Hematopoietic multipotent progenitor cell (in vitro differentiated cells): Measurements from ENCODE around the gene DCHS1. TPM values are rescaled to one million over a fixed set of nuclear protein-coding genes. Genes with fewer than 3 reads are reported as not detected.

Source experiments
- DNase-seq, 3 donors: peaks; one replicate each; pipeline ENCODE4 v3.0.0-alpha.2; 2011 to 2015; ENCODE audit warnings: low read depth in 2 of 3, low spot score in 2 of 3
- total RNA-seq: library from RNA; depleted of rRNA; stranded (reverse); fragments of >200 nt; gene quantifications from one replicate; pipeline ENCODE4 v1.2.3, GENCODE V29; 2012

The DCHS1 gene
- total RNA-seq, 1 donor, result 22.4 TPM

DNA sequence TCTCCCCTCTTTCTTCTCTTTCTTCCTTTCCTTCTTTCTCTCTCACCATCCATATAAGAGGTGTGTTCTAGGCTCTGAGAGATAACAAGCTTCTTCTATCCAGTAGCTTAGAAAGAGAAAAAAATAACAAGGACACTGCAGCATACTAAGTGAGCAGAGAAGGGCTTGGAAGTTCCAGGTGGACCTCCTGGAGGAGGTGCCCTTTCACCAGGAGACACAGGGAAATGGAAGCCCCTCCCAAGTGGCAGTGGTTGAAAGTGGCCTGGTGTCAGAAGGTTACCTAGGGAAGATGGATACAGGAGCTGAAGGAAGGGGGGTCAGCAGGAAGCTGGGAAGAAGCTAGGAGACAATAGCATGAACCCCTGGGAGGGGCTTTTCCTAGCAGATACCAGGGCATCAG is 5.5 kb downstream of the DCHS1 start:
- DNase-seq, result no peak

DNA sequence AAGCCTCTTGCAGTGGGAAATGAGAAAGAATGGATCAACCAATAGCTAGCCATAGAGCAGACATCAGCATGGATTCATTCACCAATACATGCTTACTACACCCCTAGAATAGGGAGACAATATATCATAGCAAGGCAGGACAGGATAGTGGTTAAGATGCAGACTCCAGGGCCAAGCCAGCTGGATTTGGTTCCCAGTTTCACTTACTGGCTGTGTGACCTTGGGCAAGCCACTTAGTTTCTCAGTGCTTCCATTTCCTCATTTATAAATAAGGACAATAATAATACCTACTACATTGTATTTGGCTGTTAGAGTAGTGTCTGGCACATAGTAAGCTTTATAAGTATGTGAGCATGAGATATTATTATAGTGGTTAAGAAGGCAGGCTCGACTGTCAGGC is 7.1 kb downstream of the DCHS1 start:
- DNase-seq, result no peak

DNA sequence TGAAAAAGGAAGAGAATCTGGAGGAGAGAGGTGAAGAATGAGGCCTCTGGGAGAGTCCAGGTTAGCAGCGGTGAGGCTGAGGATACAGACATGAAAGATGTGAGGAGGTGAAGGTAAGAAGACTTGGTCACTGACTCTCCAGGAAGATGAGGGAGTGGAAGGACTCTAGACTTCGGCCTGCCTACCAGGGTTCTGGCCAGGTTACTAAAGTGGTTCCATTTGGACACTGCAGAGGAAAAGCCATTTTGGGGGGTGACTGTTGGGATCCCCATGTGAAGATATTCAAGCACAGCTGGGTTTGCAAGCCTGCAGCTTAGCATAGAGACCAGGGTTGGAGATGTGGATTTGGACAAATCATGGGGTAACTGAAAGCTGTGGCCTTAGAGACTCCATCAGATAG is 7.8 kb downstream of the DCHS1 start:
- no peak for DNase-seq

DNA sequence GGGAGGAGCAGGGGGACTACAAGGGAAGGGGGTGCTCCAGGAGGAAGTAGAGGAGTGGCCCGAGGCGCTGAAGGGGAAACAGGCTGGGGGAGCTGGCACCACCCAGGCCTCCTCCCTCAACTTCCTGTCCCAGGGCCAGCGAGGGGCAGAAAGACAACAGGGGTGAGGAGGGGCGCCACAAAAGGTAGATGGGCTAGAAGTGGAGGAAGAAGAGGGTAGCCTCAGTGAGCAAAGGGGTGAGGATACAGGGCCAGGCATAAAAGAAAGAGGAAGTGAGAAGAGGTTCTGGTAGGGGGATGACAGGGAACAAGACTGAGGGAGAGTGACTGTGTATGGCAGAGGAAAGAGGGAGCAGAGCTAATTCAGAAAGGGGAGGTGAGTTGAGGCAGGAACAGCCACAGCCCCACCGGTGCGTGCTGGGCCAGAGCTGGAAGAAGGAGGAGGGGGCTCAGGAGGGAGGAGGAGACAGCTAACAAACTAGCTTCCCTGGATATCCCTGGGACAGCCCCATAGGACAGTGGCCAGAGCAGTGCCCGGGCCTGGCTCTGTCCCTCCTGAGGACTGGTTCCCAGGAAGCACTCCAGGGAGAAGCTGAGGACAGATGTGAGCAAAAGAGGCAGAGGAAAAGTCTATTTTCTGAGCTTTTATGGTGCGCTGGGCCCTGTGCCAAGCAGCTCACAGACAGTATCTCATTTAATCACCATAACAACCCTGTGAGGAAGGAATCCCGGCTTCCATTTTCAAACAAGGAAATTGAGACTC is 8.5 kb downstream of the DCHS1 start:
- peak in 2 of 3 donors; percentile 37 to 59 for DNase-seq

DNA sequence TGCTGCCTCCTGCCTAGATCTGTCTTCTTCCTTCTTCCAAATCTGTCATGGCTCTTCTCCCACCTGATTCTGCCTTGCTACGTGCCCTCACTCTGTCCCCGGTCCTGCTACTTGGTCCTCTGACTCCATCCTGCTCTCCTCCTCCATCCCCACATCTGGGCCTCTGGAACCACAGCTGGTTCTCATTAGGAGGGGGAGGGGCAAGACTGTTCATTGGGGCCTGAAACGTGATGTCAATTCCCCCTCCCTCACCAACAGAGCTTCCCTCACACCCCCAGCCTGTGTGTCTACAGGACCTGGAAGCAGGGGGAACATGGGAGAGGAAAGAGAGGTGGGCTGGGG is 9.1 kb downstream of the DCHS1 start:
- DNase-seq, result no peak

DNA sequence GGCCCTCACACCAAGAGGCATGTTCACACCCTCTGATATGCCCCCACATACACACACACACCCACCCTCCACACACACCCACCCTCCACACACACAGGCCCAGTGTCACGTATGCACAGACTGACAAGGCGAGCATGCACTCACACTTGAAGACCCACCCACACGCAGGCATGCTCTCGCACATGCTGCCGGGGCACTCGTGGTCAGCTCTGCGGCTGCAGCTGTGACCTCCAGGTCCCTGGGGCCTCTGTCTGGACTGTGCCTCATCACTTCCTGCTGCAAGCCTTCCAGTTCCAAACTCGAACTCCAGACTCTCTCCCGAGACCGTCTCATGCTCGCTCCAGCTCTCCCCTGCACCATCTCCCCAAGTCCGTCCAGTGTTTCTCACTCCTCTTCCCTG is 9.5 kb downstream of the DCHS1 start:
- no peak for DNase-seq

DNA sequence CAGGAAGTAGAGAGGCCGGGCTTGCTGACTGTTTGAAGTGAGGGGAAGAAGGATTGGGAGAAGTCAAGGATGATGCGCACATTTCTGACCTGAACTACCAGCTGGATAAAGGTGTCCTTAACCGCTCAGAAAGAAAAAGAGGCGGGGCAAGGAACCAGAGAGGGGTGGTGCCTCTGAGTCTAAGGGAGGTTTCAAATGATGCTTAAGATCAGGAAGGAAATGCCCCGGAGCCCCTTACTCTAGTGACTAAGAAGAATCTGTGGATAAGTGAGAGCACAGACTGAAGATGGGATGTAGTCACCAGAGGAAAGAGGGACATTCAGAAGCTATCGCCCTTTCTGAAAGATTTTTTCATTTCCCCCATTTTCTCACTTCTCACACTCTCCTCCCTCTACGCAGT is 12.7 kb downstream of the DCHS1 start:
- no peak for DNase-seq

DNA sequence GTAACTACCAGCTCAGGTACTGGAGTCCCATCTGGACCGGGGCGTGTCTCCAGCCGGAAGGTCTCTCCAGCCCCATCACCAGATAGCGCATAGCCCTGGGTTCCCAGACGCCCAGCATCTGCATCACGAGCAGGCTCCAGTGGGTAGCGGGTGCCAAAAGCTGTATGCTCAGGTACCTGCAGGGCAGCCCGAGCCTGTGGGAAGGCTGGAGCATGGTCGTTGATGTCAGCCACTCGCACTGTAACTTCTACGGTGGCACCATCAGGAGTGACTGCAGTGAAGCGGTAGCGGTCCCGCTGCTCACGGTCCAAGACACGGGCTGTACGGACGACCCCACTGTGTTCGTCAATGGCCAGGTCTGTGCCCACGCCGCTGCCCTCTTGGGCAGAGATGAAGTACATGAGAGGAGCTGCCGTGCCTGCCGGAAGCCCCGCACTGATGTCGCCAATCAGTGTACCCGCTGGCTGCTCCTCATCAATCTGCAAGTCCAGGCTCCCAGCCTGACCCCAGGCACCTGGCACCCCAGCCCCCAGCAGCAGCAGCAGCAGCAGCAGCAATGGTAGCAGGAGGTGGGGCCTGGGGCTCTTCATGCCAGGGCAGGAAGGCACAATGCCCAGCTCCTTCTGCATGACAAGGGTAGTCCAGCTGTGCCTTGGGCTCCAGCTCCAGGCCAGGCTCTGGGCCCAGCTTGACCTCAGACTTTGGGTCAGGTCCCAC is 14.5 kb downstream of the DCHS1 start:
- DNase-seq, result no peak

DNA sequence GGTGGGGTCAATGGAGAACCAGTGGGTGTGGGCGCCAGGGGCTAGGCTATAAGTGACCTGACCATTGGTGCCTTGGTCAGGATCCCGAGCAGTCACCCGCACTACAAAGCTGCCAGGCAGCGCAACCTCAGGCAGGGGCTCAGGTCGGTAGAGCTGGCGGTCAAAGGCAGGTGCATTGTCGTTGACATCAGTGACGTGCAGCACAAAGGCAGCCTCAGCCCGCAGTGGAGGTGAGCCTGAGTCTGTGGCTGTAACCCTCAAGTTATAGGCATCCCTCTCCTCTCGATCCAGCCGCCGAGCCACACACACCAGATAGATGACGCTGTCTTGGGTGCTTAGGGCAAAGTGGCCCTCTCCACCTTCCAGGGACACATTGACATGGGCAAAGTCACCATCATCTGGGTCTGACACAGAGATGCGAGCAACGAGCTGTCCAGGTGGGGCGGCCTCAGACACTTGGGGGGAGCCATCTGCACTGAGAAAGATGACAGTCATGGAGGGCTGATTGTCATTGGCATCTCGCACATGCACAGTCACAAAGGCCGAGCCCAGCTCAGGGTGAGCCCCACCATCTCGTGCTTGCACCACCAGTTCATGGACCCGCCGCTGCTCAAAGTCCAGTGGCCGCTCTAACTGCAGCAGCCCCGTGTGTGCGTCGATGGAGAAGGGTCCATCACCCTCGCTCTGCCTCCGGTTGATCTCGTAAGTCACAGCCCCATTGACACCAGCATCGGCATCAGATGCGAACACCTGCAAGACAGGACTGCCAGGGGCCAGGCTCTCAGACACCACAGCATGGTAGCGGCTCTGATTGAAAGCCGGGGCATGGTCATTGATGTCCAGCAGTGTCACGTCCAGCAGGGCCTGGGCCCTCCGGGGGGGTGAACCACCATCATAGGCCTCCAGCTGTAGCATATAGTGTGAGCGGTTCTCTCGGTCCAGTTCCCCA is 15.3 kb downstream of the DCHS1 start:
- DNase-seq, result no peak

DNA sequence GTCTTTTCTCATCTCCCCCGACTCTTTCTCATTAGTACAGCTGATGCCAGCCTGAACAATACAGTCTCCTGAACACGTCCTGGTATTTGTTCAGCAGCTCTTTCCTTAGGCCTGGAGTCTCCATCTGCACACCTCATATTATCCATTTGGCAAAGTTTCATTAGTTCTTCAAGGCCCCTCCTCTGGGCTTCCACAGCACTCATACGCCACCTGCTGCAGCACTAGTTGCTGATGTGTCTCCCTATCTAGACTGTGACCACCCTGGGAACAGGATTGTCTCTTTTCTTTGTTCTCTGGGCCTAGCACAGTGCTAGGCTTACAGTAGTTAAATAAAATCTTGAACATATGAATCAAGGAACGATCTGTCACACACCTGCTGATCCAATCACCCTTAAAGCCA is 17.2 kb downstream of the DCHS1 start:
- DNase-seq, result no peak

DNA sequence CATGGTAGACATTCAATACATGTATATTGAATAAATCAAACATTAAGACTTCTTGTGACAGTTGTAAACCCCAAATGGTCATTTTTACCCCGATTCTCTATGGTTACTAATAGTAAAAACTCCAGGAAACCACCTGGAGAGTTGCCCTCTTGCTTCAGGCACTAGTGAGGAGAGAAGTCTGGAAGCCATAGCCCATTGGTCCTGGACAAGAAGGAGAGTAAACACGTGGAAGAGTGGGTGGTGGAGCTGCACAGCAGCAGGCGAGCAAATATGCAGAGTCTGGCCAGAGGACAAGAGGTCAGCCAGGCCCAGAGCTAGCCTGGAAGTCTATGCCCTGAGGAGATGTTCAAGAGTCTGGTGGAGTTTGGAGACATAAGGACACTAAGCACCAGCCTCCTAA is 17.7 kb downstream of the DCHS1 start:
- DNase-seq, result no peak

DNA sequence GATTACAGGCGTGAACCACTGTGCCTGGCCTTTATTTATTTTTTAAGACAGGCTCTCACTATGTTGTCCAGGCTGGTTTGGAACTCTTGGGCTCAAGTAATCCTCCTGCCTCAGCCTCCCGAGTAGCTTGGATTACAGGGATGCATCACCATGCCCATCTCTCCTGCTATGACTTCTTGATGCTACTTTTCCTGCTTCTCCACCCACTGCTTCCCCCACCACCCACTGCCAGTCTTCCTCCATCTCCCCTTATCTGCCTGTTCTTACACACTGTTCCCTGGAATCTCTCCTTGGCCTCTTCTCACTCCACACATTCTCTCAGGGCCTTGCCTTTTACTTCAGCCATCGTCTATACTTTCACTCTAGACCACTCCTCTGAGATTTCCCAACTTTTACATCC is 19.1 kb downstream of the DCHS1 start:
- no peak for DNase-seq

DNA sequence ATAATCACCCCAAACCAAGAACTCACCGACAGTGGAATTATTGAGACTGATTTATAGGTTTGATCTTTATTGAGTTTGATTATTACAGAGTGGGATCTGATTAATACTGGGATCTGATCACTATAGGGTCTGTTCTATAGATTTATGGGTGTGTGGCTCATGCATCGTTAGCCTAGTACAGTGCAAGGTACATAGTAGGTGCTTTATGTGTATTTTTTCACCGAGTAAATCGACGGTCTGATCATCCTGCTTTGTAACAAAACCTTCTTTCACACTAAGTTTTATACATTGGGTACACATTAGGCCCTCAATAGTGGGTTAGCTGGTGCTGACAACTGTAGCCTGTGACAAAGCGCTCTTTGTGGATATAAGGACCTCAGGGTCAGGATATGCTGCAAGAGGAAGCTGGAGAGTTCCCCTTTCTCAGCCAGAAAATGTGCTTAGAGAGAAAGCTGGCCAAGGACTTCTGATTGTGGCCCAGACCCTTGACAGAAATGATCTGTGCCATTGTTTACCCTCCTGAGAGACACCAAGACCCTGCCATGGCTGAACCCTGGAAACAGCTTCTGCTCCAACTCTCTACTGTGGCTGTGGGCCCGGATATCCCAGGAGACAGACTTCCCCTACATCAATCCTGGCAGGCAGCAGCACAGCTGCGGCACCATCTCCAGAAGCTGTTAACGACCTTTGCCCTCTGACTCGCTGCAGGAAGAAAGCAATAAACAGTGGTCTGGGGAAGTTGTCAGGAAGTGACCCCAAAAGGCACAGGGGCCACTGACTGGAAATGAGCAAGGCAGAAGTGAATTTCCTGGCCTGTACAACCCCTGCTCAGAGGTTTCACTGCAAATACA is 20.3 kb downstream of the DCHS1 start:
- peak in 2 of 3 donors; percentile 43 to 67 for DNase-seq

DNA sequence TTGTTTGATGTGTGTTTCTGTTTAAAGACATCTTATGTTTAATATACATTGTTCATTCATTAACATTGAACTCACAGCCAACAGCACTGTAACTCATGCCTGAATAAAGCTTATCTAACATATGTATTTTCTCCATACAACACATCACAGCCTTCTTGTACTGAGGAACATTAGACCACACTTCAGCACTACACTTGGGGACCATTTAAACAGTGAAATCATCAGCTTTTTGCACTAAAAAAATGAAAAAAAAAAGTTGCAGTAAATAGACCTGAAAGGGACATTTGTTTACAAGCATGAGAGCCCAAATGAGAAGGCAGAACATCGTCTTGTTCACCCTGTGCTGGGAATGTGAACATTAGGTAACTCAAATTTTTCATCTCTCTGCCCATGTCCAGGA is 21.1 kb downstream of the DCHS1 start:
- no peak for DNase-seq

DNA sequence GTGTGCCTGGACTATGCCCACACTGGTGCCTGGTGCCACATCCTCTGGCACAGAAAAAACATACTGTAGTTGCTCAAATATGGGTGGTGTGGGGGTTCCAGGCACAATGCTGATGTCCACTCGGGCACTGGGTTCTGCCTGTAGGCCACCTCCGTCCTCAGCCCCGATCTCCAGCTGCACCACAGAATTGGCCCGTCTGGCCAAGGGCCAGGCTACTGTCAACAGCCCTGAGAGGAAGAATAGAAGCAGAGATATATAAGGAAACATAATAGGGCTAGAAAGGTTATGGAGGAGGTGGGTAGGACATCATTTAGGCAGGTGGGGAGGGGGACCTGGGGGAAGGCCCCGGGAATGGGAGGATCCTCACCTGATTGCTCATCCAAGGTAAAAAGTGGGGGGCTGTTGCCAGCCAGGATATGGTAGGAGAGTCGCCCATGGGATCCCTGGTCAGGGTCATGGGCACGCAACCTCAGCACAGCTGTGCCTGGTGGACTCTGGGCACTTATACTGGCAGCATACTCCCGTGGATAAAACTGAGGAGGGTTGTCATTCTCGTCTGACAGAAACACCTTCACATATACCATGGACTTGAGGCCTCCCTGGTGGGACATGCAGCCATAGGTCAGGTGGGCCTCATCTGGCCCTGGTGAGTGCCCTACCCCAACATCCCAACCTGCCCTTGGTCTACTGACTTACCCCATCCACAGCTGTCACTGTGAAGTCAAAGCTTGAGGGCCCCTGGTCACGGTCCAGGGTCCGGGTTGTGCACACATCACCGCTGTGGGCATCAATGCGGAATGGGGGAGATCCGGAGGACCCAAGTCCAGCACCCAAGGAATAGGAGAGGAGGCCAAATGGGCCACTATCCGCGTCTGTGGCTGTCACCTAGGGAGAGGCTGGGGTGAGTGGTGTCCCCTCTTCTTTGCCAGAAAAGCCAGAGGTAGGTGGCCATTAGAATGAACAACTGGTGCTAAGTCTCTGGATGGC is 21.9 kb downstream of the DCHS1 start:
- DNase-seq, result no peak

DNA sequence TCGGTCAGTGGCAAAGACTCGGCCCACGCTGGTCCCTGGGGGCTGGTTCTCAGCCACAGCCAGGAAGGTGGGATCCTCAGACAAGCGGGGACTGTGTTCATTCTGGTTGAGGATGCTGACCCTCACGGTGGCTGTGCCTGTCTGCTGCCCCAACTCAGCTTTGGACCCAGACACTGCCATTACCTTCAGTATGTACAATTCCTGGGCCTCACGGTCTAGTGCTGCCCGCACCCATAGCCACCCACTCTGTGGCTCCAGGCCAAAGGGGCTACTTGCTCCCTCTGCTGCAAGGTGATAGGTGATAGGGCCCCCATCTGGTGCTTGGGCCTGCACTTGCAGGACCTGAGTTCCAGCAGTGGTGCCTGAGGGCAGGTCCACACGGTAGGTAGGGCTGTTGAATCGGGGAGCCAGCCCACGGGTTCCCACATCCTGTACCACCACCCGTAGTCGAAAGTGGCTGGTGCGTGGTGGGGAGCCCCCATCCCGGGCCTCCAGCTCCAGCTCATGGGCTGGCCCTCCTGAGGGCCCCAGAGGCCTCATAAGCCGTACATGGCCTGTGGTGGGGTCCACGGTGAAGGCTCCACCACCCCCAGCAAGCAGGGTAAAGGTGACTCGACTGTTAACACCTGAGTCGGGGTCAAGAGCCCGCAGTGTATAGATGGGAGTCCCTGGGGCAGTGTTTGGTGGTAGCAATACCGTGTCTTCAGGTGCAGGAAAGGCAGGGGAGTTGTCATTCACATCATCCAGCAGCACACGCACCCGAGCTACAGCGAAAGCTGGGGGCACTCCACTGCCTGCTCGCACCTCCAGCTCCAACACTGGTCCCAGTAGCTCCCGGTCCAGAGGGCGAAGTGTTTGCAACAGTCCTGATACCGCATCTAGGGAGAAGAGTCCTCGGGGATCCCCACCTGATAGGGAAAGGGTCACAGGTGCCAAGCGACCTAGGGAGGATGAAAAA is 23.2 kb downstream of the DCHS1 start:
- DNase-seq, result no peak

DNA sequence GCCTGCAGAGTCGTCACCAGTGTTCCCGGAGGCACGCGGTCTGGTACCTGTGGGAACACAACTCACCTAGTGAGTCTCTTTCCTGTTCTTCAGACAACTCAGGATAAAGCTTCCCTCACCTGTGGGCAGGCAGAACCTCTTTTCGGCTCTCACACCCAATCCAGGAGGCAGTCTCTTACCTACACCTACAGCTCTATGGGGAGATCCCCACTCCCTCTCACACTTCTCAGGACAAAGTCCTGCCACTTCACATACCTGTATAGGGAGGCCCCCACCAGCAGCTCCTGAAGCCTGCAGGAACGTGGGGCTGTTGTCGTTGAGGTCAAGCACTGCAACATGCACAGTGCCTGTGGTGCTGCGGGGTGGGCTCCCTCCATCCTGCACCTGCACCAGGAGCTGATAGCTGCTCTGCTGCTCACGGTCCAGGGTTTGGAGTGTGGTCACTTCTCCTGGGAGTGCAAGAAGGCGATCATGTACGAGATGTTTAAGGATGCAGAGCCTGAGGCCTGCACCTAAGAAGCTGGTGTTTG is 24.2 kb downstream of the DCHS1 start:
- no peak for DNase-seq
